H1 (cell line): ENCODE results near the gene HACD3. TPM values are rescaled to one million over a fixed set of nuclear protein-coding genes. Genes with fewer than 3 reads are reported as not detected.

Source experiments
- YY1 ChIP-seq: IDR thresholded peaks from 2 replicates; pipeline ENCODE4 v1.6.1; 2011; ENCODE audit warnings: low read depth, mild to moderate bottlenecking, low read length
- polyA plus RNA-seq, 7 experiments: library from polyadenylated mRNA; depleted of rRNA in 3 of 7; stranded (reverse) in 5 of 7; unstranded in 2 of 7; fragments of >200 nt in 5 of 7; fragments of 200-250 nt in 2 of 7; gene quantifications; 1 replicate in 5 of 7; 2 replicates in 1 of 7; 4 replicates in 1 of 7; pipeline versions ENCODE4 v1.2.1 to v1.2.3, GENCODE V29; 2011 to 2013; ENCODE audit warnings: missing spikeins in 2 of 7, mixed read lengths in 2 of 7
- total RNA-seq: library from RNA; stranded (reverse); fragmentation: NEBNext Ultra II Directional; extraction: Animal tissue kit (Norgen Biotek cat#: 25700); gene quantifications from 2 replicates; pipeline ENCODE4 v1.2.1, GENCODE V29; 2021

Gene HACD3
- total and polyA plus RNA-seq, 2 of the 8 experiments (the other 6 are each of a cell fraction or from before 2014, with no cell fraction given): 78.8 to 120 TPM

GRCh38 chr15:65610871-65611718 lies 80.8 kb downstream of the HACD3 start, which contains the start of gene INTS14 (continued):
- peak; percentile 76; the same call in 1 of the 2 replicates for TF ChIP-seq YY1
- TF ChIP-seq, all 59 proteins: peak for 32
